H1 (cell line): ENCODE measurements around the gene LZTFL1. TPM values are rescaled to one million over a fixed set of nuclear protein-coding genes. Genes with fewer than 3 reads are reported as not detected.

Source experiments
- BCL11A ChIP-seq, 2 experiments: IDR thresholded peaks; one replicate each; pipeline ENCODE4 v1.6.1; 2011; ENCODE audit warnings: low read depth in 2 of 2, low read length in 2 of 2, mild to moderate bottlenecking in 2 of 2
- ZNF274 ChIP-seq: IDR thresholded peaks from 2 replicates; pipeline ENCODE4 v1.7.0; 2012; ENCODE audit warnings: low read length, borderline replicate concordance; ENCODE audit errors: extremely low read depth
- polyA plus RNA-seq, 7 experiments: library from polyadenylated mRNA; depleted of rRNA in 3 of 7; stranded (reverse) in 5 of 7; unstranded in 2 of 7; fragments of >200 nt in 5 of 7; fragments of 200-250 nt in 2 of 7; gene quantifications; 1 replicate in 5 of 7; 2 replicates in 1 of 7; 4 replicates in 1 of 7; pipeline versions ENCODE4 v1.2.1 to v1.2.3, GENCODE V29; 2011 to 2013; ENCODE audit warnings: missing spikeins in 2 of 7, mixed read lengths in 2 of 7
- total RNA-seq: library from RNA; stranded (reverse); fragmentation: NEBNext Ultra II Directional; extraction: Animal tissue kit (Norgen Biotek cat#: 25700); gene quantifications from 2 replicates; pipeline ENCODE4 v1.2.1, GENCODE V29; 2021
- TF ChIP-seq, protein P1 (sequence below): fragments of 300-600 bp; sonication (generic); IDR thresholded peaks from 2 replicates; pipeline ENCODE4 v1.7.1; 2012; ENCODE audit warnings: low read length, moderate library complexity, mild to moderate bottlenecking, inconsistent platforms; ENCODE audit not compliant: insufficient replicate concordance

The LZTFL1 gene
- total and polyA plus RNA-seq, 2 of the 8 experiments (the other 6 are each of a cell fraction or from before 2014, with no cell fraction given) = 8.7 to 11.5 TPM

DNA sequence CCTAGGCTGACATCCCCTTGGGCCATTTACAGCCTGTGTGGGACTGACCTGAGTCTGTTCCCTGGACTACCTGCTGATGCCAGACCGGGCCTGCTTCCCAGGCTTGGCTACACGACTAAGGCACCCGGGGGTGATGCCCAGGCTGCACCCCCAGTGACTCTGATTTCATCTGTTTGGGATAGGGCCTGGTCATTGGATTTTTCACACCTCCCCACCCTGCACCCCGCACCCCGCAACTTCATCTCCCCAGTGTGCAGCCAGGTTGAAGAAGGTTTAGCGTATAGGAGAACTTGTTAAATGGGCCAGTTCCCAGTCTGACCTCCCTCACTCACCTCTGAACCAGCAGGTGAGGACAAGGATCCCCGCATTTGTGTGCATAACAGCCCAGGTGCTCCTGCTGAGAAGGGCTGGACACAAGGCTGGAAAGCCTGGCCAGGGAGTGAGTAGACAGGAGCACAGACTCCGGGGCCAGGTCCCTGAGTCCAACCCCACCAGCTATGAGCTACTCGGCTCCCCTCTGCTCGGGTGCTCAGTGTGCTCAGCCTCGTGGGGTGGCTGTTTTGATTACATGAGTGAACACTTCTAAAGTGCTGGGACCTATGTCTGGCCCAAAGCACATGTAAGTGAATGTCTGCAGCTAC, 64.1 kb downstream of the LZTFL1 start (continued):
- TF ChIP-seq, protein P1, sequence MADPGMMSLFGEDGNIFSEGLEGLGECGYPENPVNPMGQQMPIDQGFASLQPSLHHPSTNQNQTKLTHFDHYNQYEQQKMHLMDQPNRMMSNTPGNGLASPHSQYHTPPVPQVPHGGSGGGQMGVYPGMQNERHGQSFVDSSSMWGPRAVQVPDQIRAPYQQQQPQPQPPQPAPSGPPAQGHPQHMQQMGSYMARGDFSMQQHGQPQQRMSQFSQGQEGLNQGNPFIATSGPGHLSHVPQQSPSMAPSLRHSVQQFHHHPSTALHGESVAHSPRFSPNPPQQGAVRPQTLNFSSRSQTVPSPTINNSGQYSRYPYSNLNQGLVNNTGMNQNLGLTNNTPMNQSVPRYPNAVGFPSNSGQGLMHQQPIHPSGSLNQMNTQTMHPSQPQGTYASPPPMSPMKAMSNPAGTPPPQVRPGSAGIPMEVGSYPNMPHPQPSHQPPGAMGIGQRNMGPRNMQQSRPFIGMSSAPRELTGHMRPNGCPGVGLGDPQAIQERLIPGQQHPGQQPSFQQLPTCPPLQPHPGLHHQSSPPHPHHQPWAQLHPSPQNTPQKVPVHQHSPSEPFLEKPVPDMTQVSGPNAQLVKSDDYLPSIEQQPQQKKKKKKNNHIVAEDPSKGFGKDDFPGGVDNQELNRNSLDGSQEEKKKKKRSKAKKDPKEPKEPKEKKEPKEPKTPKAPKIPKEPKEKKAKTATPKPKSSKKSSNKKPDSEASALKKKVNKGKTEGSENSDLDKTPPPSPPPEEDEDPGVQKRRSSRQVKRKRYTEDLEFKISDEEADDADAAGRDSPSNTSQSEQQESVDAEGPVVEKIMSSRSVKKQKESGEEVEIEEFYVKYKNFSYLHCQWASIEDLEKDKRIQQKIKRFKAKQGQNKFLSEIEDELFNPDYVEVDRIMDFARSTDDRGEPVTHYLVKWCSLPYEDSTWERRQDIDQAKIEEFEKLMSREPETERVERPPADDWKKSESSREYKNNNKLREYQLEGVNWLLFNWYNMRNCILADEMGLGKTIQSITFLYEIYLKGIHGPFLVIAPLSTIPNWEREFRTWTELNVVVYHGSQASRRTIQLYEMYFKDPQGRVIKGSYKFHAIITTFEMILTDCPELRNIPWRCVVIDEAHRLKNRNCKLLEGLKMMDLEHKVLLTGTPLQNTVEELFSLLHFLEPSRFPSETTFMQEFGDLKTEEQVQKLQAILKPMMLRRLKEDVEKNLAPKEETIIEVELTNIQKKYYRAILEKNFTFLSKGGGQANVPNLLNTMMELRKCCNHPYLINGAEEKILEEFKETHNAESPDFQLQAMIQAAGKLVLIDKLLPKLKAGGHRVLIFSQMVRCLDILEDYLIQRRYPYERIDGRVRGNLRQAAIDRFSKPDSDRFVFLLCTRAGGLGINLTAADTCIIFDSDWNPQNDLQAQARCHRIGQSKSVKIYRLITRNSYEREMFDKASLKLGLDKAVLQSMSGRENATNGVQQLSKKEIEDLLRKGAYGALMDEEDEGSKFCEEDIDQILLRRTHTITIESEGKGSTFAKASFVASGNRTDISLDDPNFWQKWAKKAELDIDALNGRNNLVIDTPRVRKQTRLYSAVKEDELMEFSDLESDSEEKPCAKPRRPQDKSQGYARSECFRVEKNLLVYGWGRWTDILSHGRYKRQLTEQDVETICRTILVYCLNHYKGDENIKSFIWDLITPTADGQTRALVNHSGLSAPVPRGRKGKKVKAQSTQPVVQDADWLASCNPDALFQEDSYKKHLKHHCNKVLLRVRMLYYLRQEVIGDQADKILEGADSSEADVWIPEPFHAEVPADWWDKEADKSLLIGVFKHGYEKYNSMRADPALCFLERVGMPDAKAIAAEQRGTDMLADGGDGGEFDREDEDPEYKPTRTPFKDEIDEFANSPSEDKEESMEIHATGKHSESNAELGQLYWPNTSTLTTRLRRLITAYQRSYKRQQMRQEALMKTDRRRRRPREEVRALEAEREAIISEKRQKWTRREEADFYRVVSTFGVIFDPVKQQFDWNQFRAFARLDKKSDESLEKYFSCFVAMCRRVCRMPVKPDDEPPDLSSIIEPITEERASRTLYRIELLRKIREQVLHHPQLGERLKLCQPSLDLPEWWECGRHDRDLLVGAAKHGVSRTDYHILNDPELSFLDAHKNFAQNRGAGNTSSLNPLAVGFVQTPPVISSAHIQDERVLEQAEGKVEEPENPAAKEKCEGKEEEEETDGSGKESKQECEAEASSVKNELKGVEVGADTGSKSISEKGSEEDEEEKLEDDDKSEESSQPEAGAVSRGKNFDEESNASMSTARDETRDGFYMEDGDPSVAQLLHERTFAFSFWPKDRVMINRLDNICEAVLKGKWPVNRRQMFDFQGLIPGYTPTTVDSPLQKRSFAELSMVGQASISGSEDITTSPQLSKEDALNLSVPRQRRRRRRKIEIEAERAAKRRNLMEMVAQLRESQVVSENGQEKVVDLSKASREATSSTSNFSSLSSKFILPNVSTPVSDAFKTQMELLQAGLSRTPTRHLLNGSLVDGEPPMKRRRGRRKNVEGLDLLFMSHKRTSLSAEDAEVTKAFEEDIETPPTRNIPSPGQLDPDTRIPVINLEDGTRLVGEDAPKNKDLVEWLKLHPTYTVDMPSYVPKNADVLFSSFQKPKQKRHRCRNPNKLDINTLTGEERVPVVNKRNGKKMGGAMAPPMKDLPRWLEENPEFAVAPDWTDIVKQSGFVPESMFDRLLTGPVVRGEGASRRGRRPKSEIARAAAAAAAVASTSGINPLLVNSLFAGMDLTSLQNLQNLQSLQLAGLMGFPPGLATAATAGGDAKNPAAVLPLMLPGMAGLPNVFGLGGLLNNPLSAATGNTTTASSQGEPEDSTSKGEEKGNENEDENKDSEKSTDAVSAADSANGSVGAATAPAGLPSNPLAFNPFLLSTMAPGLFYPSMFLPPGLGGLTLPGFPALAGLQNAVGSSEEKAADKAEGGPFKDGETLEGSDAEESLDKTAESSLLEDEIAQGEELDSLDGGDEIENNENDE = no peak
- TF ChIP-seq BCL11A (IDR thresholded peaks at IDR 0.05; ENCODE audit: low read depth in 2 of 2, low read length in 2 of 2) (no peak), ZNF274 (no peak)
